Type B pancreatic cell (in vitro differentiated cells): ENCODE data around the gene PARS2. TPM values are rescaled to one million over a fixed set of nuclear protein-coding genes. Genes with fewer than 3 reads are reported as not detected.

Experiments
- DNase-seq: peaks from one replicate; pipeline ENCODE4 v3.0.0; 2021; ENCODE audit warnings: mixed read lengths; ENCODE audit not compliant: unreplicated experiment; ENCODE audit errors: extremely low spot score
- H3K27ac Mint-ChIP-seq: 2 replicates; pipeline ENCODE4 v1.8.0; 2021; ENCODE audit warnings: mild to moderate bottlenecking, mixed read lengths
- H3K27me3 Mint-ChIP-seq: 2 replicates; pipeline ENCODE4 v1.8.0; 2021; ENCODE audit warnings: mixed read lengths
- H3K36me3 Mint-ChIP-seq: 2 replicates; pipeline ENCODE4 v1.8.0; 2021; ENCODE audit warnings: mixed read lengths
- H3K4me1 Mint-ChIP-seq: one replicate; pipeline ENCODE4 v1.8.0; 2021; ENCODE audit warnings: mixed read lengths; ENCODE audit not compliant: unreplicated experiment
- H3K4me3 Mint-ChIP-seq: 2 replicates; pipeline ENCODE4 v1.8.0; 2021; ENCODE audit warnings: mild to moderate bottlenecking, mixed read lengths
- H3K9me3 Mint-ChIP-seq: 2 replicates; pipeline ENCODE4 v1.8.0; 2021; ENCODE audit warnings: mixed read lengths
- CTCF ChIP-seq: fragments of 200-600 bp; sonication (generic); conservative IDR thresholded peaks from 2 replicates; pipeline ENCODE4 v1.5.0; 2021; ENCODE audit warnings: antibody characterized with exemption, mild to moderate bottlenecking
- total RNA-seq: library from RNA; stranded (reverse); gene quantifications from 2 replicates; pipeline ENCODE4 v1.2.1, GENCODE V29; 2021; ENCODE audit warnings: low replicate concordance

Gene PARS2
- total RNA-seq, 1 donor from 2014 or later, result 9.5 TPM

- H3K4me3 Mint-ChIP-seq, result no peak overlapping the region
- H3K4me1 Mint-ChIP-seq, result no peaks in the 10 kb centered on the region
- peaks cover 3% of the 10 kb centered on the region for H3K27me3 Mint-ChIP-seq
- peaks cover 6% of the 10 kb centered on the region for H3K36me3 Mint-ChIP-seq
- H3K9me3 Mint-ChIP-seq, result no peaks in the 10 kb centered on the region
- no peak overlapping the region for H3K27ac Mint-ChIP-seq
- TF ChIP-seq CTCF, result no peak
- DNase-seq, result no peak
Observed at GRCh38 chr1:54754045-54754444, 10.3 kb downstream of the PARS2 start.

- H3K4me3 Mint-ChIP-seq, result no peak overlapping the region
- H3K4me1 Mint-ChIP-seq, result no peaks in the 10 kb centered on the region
- peaks cover 3% of the 10 kb centered on the region for H3K27me3 Mint-ChIP-seq
- DNase-seq, result no peak
- no peak overlapping the region for H3K27ac Mint-ChIP-seq
- TF ChIP-seq CTCF, result no peak
- H3K9me3 Mint-ChIP-seq, result no peaks in the 10 kb centered on the region
- peaks cover 4% of the 10 kb centered on the region for H3K36me3 Mint-ChIP-seq
Observed at GRCh38 chr1:54751426-54751825, 12.9 kb downstream of the PARS2 start.

- no peak for TF ChIP-seq CTCF
- no peaks in the 10 kb centered on the region for H3K9me3 Mint-ChIP-seq
- peaks cover 3% of the 10 kb centered on the region for H3K27me3 Mint-ChIP-seq
- H3K4me1 Mint-ChIP-seq, result no peaks in the 10 kb centered on the region
- DNase-seq, result no peak
- H3K27ac Mint-ChIP-seq, result no peak overlapping the region
- H3K4me3 Mint-ChIP-seq, result no peak overlapping the region
- no peaks in the 10 kb centered on the region for H3K36me3 Mint-ChIP-seq
Observed at GRCh38 chr1:54750596-54750995, 13.7 kb downstream of the PARS2 start.

GRCh38 chr1:54748094-54748835 is 16.1 kb downstream of the PARS2 start:
- no peak for DNase-seq
- H3K27ac Mint-ChIP-seq, result no peak overlapping the region
- H3K36me3 Mint-ChIP-seq, result no peaks in the 10 kb centered on the region
- no peak overlapping the region for H3K4me3 Mint-ChIP-seq
- H3K9me3 Mint-ChIP-seq, result no peaks in the 10 kb centered on the region
- no peaks in the 10 kb centered on the region for H3K4me1 Mint-ChIP-seq
- TF ChIP-seq CTCF, result no peak
- peaks cover 3% of the 10 kb centered on the region for H3K27me3 Mint-ChIP-seq

- no peak for TF ChIP-seq CTCF
- no peak overlapping the region for H3K27ac Mint-ChIP-seq
- no peaks in the 10 kb centered on the region for H3K4me1 Mint-ChIP-seq
- no peak for DNase-seq
- H3K36me3 Mint-ChIP-seq, result peaks cover 6% of the 10 kb centered on the region
- H3K4me3 Mint-ChIP-seq, result no peak overlapping the region
- no peaks in the 10 kb centered on the region for H3K9me3 Mint-ChIP-seq
- H3K27me3 Mint-ChIP-seq, result peaks cover 3% of the 10 kb centered on the region
Observed at GRCh38 chr1:54745864-54746263, 18.5 kb downstream of the PARS2 start.
